ENCODE data around the gene C16orf92.

The C16orf92 gene

GRCh38 chr16:30022887-30023286 is at the start of gene C16orf92:
C16orf92 (plus strand) TSS chr16:30023198; CDS start chr16:30023341, 143 bp downstream.
- DNase-seq: no peak

GRCh38 chr16:29973384-29974246 is 49.4 kb upstream of the C16orf92 start, which contains the start of gene TAOK2:
TAOK2 (plus strand) TSS chr16:29973868; CDS start chr16:29977773, 3,905 bp downstream.
- DNase-seq: peak; percentile 100

- DNase-seq: peak; percentile 70
Measured at GRCh38 chr16:29974291-29975133, 48.5 kb upstream of the C16orf92 start.

GRCh38 chr16:29975134-29975538 is 47.9 kb upstream of the C16orf92 start:
- no peak for DNase-seq

- DNase-seq: peak; percentile 65
Measured at GRCh38 chr16:29975811-29976511, 47.0 kb upstream of the C16orf92 start.

- no peak for DNase-seq
Measured at GRCh38 chr16:29977063-29977825, 45.8 kb upstream of the C16orf92 start.

- no peak for DNase-seq
Measured at GRCh38 chr16:29978081-29978480, 44.9 kb upstream of the C16orf92 start.

GRCh38 chr16:29978564-29979270 is 44.3 kb upstream of the C16orf92 start:
- DNase-seq: no peak

GRCh38 chr16:29982560-29983419 is 40.2 kb upstream of the C16orf92 start:
- no peak for DNase-seq

- DNase-seq: no peak
Measured at GRCh38 chr16:29983420-29984136, 39.4 kb upstream of the C16orf92 start.

- DNase-seq: no peak
Measured at GRCh38 chr16:29984137-29984763, 38.7 kb upstream of the C16orf92 start.

GRCh38 chr16:29984764-29985147 is 38.2 kb upstream of the C16orf92 start:
- DNase-seq: no peak

- no peak for DNase-seq
Measured at GRCh38 chr16:29985271-29985811, 37.7 kb upstream of the C16orf92 start.

- no peak for DNase-seq
Measured at GRCh38 chr16:29986231-29986630, 36.8 kb upstream of the C16orf92 start.

- DNase-seq: no peak
Measured at GRCh38 chr16:29986931-29987330, 36.1 kb upstream of the C16orf92 start.

GRCh38 chr16:29987371-29988085 is 35.5 kb upstream of the C16orf92 start:
- DNase-seq: no peak

- DNase-seq: no peak
Measured at GRCh38 chr16:29988346-29989075, 34.5 kb upstream of the C16orf92 start.

Data from OCI-M1 (cell line).